Neural progenitor cell (in vitro differentiated cells): ENCODE data around the gene SON. TPM values are rescaled to one million over a fixed set of nuclear protein-coding genes. Genes with fewer than 3 reads are reported as not detected.

Source experiments
- DNase-seq: peaks from one replicate; pipeline ENCODE4 v3.0.0-alpha.2; 2016; ENCODE audit warnings: low spot score
- H2AFZ ChIP-seq: fragments of 200-600 bp; sonication (generic); replicated peaks from 2 replicates; pipeline ENCODE4 v1.6.1; 2016; ENCODE audit warnings: antibody characterized with exemption
- H3F3A ChIP-seq: fragments of 200-600 bp; sonication (generic); 2 replicates; pipeline ENCODE4 v1.6.1; 2016; ENCODE audit warnings: antibody characterized with exemption, low read depth
- H3K27ac ChIP-seq: fragments of 200-600 bp; sonication (generic); 2 replicates; pipeline ENCODE4 v1.5.1; 2016; ENCODE audit warnings: mild to moderate bottlenecking
- H3K27me3 ChIP-seq: fragments of 200-600 bp; sonication (generic); 2 replicates; pipeline ENCODE4 v1.6.1; 2016; ENCODE audit warnings: mild to moderate bottlenecking, moderate library complexity
- H3K36me3 ChIP-seq: fragments of 200-600 bp; sonication (generic); 2 replicates; pipeline ENCODE4 v1.5.1; 2016
- H3K4me1 ChIP-seq: fragments of 200-600 bp; sonication (generic); 2 replicates; pipeline ENCODE4 v1.6.1; 2016; ENCODE audit warnings: mixed run types
- H3K4me2 ChIP-seq: fragments of 200-600 bp; sonication (generic); 2 replicates; pipeline ENCODE4 v1.6.1; 2016
- H3K4me3 ChIP-seq: fragments of 200-600 bp; sonication (generic); 2 replicates; pipeline ENCODE4 v1.5.1; 2016
- H3K79me2 ChIP-seq: fragments of 200-600 bp; sonication (generic); 2 replicates; pipeline ENCODE4 v1.6.1; 2016; ENCODE audit warnings: low read depth
- H3K9ac ChIP-seq: fragments of 200-600 bp; sonication (generic); 2 replicates; pipeline ENCODE4 v1.6.1; 2016
- H3K9me3 ChIP-seq: fragments of 200-600 bp; sonication (generic); 2 replicates; pipeline ENCODE4 v1.5.1; 2016; ENCODE audit warnings: low read depth
- H4K20me1 ChIP-seq: fragments of 200-600 bp; sonication (generic); 2 replicates; pipeline ENCODE4 v1.6.1; 2016; ENCODE audit warnings: low read depth
- H3K27ac Mint-ChIP-seq: 3 replicates; pipeline ENCODE4 v1.8.0; 2021; ENCODE audit warnings: mixed read lengths
- H3K27me3 Mint-ChIP-seq: 2 replicates; pipeline ENCODE4 v1.8.0; 2022; ENCODE audit warnings: low read depth, mild to moderate bottlenecking, inconsistent platforms, moderate library complexity, mixed read lengths; ENCODE audit not compliant: insufficient read depth
- H3K36me3 Mint-ChIP-seq: 3 replicates; pipeline ENCODE4 v1.8.0; 2021; ENCODE audit warnings: mixed read lengths
- H3K4me1 Mint-ChIP-seq: 3 replicates; pipeline ENCODE4 v1.8.0; 2021; ENCODE audit warnings: mixed read lengths
- H3K4me3 Mint-ChIP-seq: 3 replicates; pipeline ENCODE4 v1.8.0; 2021; ENCODE audit warnings: mild to moderate bottlenecking, moderate library complexity, mixed read lengths
- H3K9me3 Mint-ChIP-seq: 3 replicates; pipeline ENCODE4 v1.8.0; 2020; ENCODE audit warnings: mixed read lengths
- CTCF ChIP-seq: fragments of 200-600 bp; sonication (generic); IDR thresholded peaks from 2 replicates; pipeline ENCODE4 v1.5.1; 2017; ENCODE audit warnings: antibody characterized with exemption, mild to moderate bottlenecking
- EZH2 ChIP-seq: fragments of 200-600 bp; sonication (generic); IDR thresholded peaks from 2 replicates; pipeline ENCODE4 v1.6.1; 2017; ENCODE audit warnings: antibody characterized with exemption, mild to moderate bottlenecking, moderate library complexity
- EZH2phosphoT487 ChIP-seq: fragments of 200-600 bp; sonication (generic); IDR thresholded peaks from 2 replicates; pipeline ENCODE4 v1.6.1; 2017; ENCODE audit warnings: antibody characterized with exemption
- total RNA-seq: library from RNA; depleted of rRNA; stranded (reverse); fragments of >200 nt; gene quantifications from 2 replicates; pipeline ENCODE4 v1.2.3, GENCODE V29; 2015; ENCODE audit warnings: low replicate concordance

SON gene
- total RNA-seq, 1 donor from 2014 or later: 200 TPM

- DNase-seq: no peak
- H3K4me2 ChIP-seq: peak overlapping the region; percentile 81
- Mint-ChIP-seq H3K36me3 (peaks cover 20% of the 10 kb centered on the region), H3K27me3 (peaks cover 7% of the 10 kb centered on the region), H3K4me3 (peak overlapping the region; percentile 100), H3K27ac (no peak overlapping the region), H3K4me1 (peaks cover 31% of the 10 kb centered on the region), H3K9me3 (no peaks in the 10 kb centered on the region)
- H3K9ac ChIP-seq: no peak overlapping the region
- H2AFZ ChIP-seq: no peak overlapping the region
- H3K36me3 ChIP-seq: peaks cover 4% of the 10 kb centered on the region
- TF ChIP-seq EZH2phosphoT487 (no peak), CTCF (no peak), EZH2 (no peak)
- no peak overlapping the region for H3K27ac ChIP-seq
- peaks cover 91% of the 10 kb centered on the region for H3K79me2 ChIP-seq
- peaks cover 23% of the 10 kb centered on the region for H3K4me1 ChIP-seq
- H3K4me3 ChIP-seq: peak overlapping the region; percentile 96
- peaks cover 30% of the 10 kb centered on the region for H3F3A ChIP-seq
- H3K27me3 ChIP-seq: no peaks in the 10 kb centered on the region
- peaks cover 25% of the 10 kb centered on the region for H4K20me1 ChIP-seq
- H3K9me3 ChIP-seq: no peaks in the 10 kb centered on the region
These were observed 2.1 kb upstream of the SON start for GRCh38 chr21:33540711-33541104.

GRCh38 chr21:33541105-33541711, 1.6 kb upstream of the SON start:
- Mint-ChIP-seq H3K4me1 (peaks cover 32% of the 10 kb centered on the region), H3K4me3 (peak overlapping the region; percentile 100), H3K27ac (peak overlapping the region; percentile 55), H3K36me3 (peaks cover 22% of the 10 kb centered on the region), H3K9me3 (no peaks in the 10 kb centered on the region), H3K27me3 (peaks cover 7% of the 10 kb centered on the region)
- peaks cover 35% of the 10 kb centered on the region for H3F3A ChIP-seq
- H3K79me2 ChIP-seq: peaks cover 91% of the 10 kb centered on the region
- H3K4me3 ChIP-seq: peak overlapping the region; percentile 96
- H4K20me1 ChIP-seq: peaks cover 30% of the 10 kb centered on the region
- peak overlapping the region; percentile 99 for H3K27ac ChIP-seq
- peak overlapping the region; percentile 38 for H3K9ac ChIP-seq
- H3K9me3 ChIP-seq: no peaks in the 10 kb centered on the region
- H3K4me2 ChIP-seq: peak overlapping the region; percentile 81
- peaks cover 4% of the 10 kb centered on the region for H3K36me3 ChIP-seq
- H3K4me1 ChIP-seq: peaks cover 26% of the 10 kb centered on the region
- peak overlapping the region; percentile 87 for H2AFZ ChIP-seq
- DNase-seq: peak; percentile 12
- TF ChIP-seq EZH2phosphoT487 (no peak), EZH2 (no peak), CTCF (no peak)
- no peaks in the 10 kb centered on the region for H3K27me3 ChIP-seq

DNA sequence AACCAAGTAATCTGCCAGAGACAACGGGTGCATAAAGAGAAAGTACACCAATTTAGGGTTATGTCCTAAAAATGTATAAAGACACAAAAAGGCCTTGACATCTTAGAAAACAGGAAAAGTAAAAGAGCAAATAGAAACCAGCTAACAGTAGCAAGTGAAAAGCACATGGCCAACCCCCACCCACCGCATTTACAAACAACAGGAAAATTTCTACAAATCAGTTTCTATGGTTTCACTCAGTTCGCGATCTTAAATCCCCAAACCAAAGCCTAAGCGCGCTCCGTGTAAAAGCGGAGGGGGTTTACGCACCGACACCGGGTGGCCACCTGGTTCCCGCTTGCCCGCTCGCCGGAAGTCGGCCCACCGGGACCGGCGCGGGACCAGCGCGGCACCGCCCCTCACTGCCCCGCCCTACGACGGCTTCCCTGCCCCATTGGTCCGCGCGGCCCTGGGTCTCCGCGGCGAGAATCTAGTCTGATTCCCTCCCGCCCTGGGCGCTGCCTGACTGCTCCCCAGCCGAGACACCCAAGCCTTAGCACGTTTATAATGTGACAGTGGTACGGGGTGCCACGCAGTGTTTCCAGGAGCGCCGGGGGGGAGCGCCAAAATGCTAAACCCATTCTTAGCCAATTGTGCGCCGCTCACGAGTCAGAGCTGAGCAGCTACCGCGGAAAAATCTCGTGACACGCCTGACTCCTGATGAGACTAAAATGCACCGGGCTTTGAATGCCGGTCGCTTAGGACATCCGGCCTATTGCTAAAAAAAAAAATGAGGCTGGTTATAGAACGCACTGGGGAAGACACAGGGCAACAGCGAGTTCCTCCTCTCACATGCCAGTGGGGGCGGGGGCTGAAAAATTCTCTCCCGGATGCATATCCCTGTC, 840 bp upstream of the SON start, which contains the start of gene GART:
TSS of gene GART (minus strand) at position 362 of the 884 bp plus-strand sequence. CDS start 2,802 bp downstream, outside the sequence.
- DNase-seq: peak; percentile 92
- H3K4me2 ChIP-seq: peak within 1 kb of the TSS; percentile 92
- peak within 1 kb of the TSS; percentile 96 for H3K4me3 ChIP-seq
- peaks cover 4% of the 10 kb centered on the region for H3K36me3 ChIP-seq
- Mint-ChIP-seq H3K4me1 (peaks cover 32% of the 10 kb centered on the region), H3K9me3 (no peaks in the 10 kb centered on the region), H3K36me3 (peaks cover 17% of the 10 kb centered on the region), H3K27me3 (peaks cover 7% of the 10 kb centered on the region), H3K27ac (peak within 1 kb of the TSS; percentile 100), H3K4me3 (peak within 1 kb of the TSS; percentile 100)
- TF ChIP-seq EZH2: no peak
- TF ChIP-seq EZH2phosphoT487: no peak
- TF ChIP-seq CTCF: no peak
- H3F3A ChIP-seq: peaks cover 40% of the 10 kb centered on the region
- H3K9ac ChIP-seq: peak within 1 kb of the TSS; percentile 95
- peaks cover 26% of the 10 kb centered on the region for H3K4me1 ChIP-seq
- peak within 1 kb of the TSS; percentile 99 for H3K27ac ChIP-seq
- no peaks in the 10 kb centered on the region for H3K27me3 ChIP-seq
- H3K9me3 ChIP-seq: no peaks in the 10 kb centered on the region
- H2AFZ ChIP-seq: peak within 1 kb of the TSS; percentile 87
- peaks cover 37% of the 10 kb centered on the region for H4K20me1 ChIP-seq
- H3K79me2 ChIP-seq: peaks cover 91% of the 10 kb centered on the region
